MM.1S (cell line): ENCODE data around the gene PATZ1.

ENCODE experiments used
- DNase-seq: peaks from one replicate; pipeline ENCODE4 v3.0.0-alpha.2; 2015
- H2AFZ ChIP-seq: fragments of 300-600 bp; sonication (generic); 2 replicates; pipeline ENCODE4 v1.6.0; 2016; ENCODE audit warnings: antibody characterized with exemption, low read length
- H3F3A ChIP-seq: fragments of 300-600 bp; sonication (generic); 2 replicates; pipeline ENCODE4 v1.6.1; 2016; ENCODE audit warnings: mild to moderate bottlenecking, antibody characterized with exemption, low read length, moderate library complexity, mixed read lengths; ENCODE audit not compliant: insufficient read depth
- H3K27ac ChIP-seq: fragments of 300-600 bp; sonication (generic); 2 replicates; pipeline ENCODE4 v1.5.1; 2016; ENCODE audit warnings: mild to moderate bottlenecking, low read length
- H3K27me3 ChIP-seq: fragments of 300-600 bp; sonication (generic); replicated peaks from 2 replicates; pipeline ENCODE4 v1.6.0; 2016; ENCODE audit warnings: low read length; ENCODE audit not compliant: insufficient read depth
- H3K36me3 ChIP-seq: fragments of 300-600 bp; sonication (generic); replicated peaks from 2 replicates; pipeline ENCODE4 v1.6.1; 2016; ENCODE audit warnings: mild to moderate bottlenecking, low read length, mixed read lengths; ENCODE audit not compliant: insufficient read depth
- H3K4me1 ChIP-seq: fragments of 300-600 bp; sonication (generic); 2 replicates; pipeline ENCODE4 v1.6.1; 2016; ENCODE audit warnings: low read length, mixed read lengths
- H3K4me2 ChIP-seq: fragments of 300-600 bp; sonication (generic); 2 replicates; pipeline ENCODE4 v1.6.0; 2016; ENCODE audit warnings: low read depth, low read length
- H3K4me3 ChIP-seq: fragments of 300-600 bp; sonication (generic); 2 replicates; pipeline ENCODE4 v1.5.1; 2016; ENCODE audit warnings: low read length, mixed read lengths
- H3K79me2 ChIP-seq: fragments of 300-600 bp; sonication (generic); 2 replicates; pipeline ENCODE4 v1.6.1; 2016; ENCODE audit warnings: mixed run types, low read length, mixed read lengths
- H3K9ac ChIP-seq: fragments of 300-600 bp; sonication (generic); 2 replicates; pipeline ENCODE4 v1.6.1; 2016; ENCODE audit warnings: low read length, mixed read lengths
- H3K9me2 ChIP-seq: fragments of 300-600 bp; sonication (generic); replicated peaks from 2 replicates; pipeline ENCODE4 v1.6.1; 2016; ENCODE audit warnings: mild to moderate bottlenecking, low read length, mixed read lengths; ENCODE audit not compliant: insufficient read depth
- H3K9me3 ChIP-seq: fragments of 300-600 bp; sonication (generic); replicated peaks from 2 replicates; pipeline ENCODE4 v1.6.1; 2016; ENCODE audit warnings: mild to moderate bottlenecking, low read length, mixed read lengths; ENCODE audit not compliant: insufficient read depth
- H4K20me1 ChIP-seq: fragments of 300-600 bp; sonication (generic); 2 replicates; pipeline ENCODE4 v1.6.1; 2016; ENCODE audit warnings: mild to moderate bottlenecking, low read length, moderate library complexity, mixed read lengths; ENCODE audit not compliant: insufficient read depth
- CTCF ChIP-seq: fragments of 300-600 bp; sonication (generic); IDR thresholded peaks from 2 replicates; pipeline ENCODE4 v1.5.1; 2016; ENCODE audit warnings: antibody characterized with exemption, low read length, mixed read lengths
- EZH2 ChIP-seq: fragments of 300-600 bp; sonication (generic); optimal IDR thresholded peaks from 2 replicates; pipeline ENCODE3; 2017; ENCODE audit warnings: low read depth, mild to moderate bottlenecking, antibody characterized with exemption, low read length, mixed read lengths
- EZH2phosphoT487 ChIP-seq: fragments of 300-600 bp; sonication (generic); IDR thresholded peaks from 2 replicates; pipeline ENCODE4 v1.6.1; 2018; ENCODE audit warnings: antibody characterized with exemption, low read length

The PATZ1 gene

DNA sequence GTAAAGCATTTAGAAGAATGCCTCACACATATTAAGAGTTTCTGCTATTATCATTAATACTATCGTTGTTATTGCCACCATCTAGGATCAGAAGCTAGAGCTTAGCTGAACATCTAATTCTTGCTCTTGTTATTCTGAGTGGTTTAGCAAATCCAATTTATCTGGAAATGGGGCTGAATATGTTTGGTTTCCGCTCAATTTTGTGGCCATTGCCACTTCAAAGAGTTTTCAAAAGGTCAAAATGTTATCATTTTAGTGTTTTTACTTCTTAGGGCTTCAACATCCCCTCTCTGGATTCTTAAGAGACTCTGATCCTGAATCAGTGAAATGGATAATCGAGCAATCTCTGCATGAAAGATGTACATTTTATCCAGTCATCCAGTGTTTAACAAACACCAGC is 43.6 kb downstream of the PATZ1 start:
- DNase-seq = no peak
- H3K4me2 ChIP-seq = no peak overlapping the region
- H3K36me3 ChIP-seq = no peaks in the 10 kb centered on the region
- H3K4me3 ChIP-seq = no peak overlapping the region
- TF ChIP-seq EZH2 = no peak
- no peak for TF ChIP-seq CTCF
- no peak for TF ChIP-seq EZH2phosphoT487
- H3K9me2 ChIP-seq = no peaks in the 10 kb centered on the region
- H3K27ac ChIP-seq = no peak overlapping the region
- no peaks in the 10 kb centered on the region for H3K9me3 ChIP-seq
- H3K27me3 ChIP-seq = no peaks in the 10 kb centered on the region
- H3K79me2 ChIP-seq = no peaks in the 10 kb centered on the region
- no peaks in the 10 kb centered on the region for H3K4me1 ChIP-seq
- no peak overlapping the region for H3K9ac ChIP-seq
- H3F3A ChIP-seq = no peaks in the 10 kb centered on the region; the same call in 1 of the 2 replicates
- no peak overlapping the region for H2AFZ ChIP-seq
- H4K20me1 ChIP-seq = no peaks in the 10 kb centered on the region

DNA sequence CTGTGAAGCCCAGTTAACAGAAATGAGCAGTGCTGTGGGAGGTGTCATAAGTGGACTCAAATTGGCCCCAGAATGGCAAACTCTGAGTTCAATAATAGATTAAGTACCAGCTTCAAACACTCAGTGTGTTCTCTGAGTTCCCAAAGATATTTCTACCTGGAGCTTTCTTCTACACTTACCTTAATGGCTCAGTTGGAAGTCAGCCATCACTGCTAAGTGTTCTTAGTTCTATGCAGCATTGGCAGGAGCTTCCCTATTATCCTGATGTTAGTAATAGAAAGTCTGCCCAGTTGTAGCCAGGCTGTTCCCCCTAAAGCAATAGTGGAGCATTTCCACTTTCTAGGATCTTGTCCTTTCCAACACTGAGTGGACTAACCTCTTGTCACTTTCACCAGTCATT is 44.1 kb downstream of the PATZ1 start:
- Histone ChIP-seq H3K4me1 (no peaks in the 10 kb centered on the region), H3K9ac (no peak overlapping the region), H3K79me2 (no peaks in the 10 kb centered on the region), H2AFZ (no peak overlapping the region), H3K9me2 (no peaks in the 10 kb centered on the region), H3K9me3 (no peaks in the 10 kb centered on the region), H3K36me3 (no peaks in the 10 kb centered on the region), H3K27ac (no peak overlapping the region), H3F3A (no peaks in the 10 kb centered on the region; the same call in 1 of the 2 replicates), H3K4me2 (no peak overlapping the region), H4K20me1 (no peaks in the 10 kb centered on the region), H3K4me3 (no peak overlapping the region), H3K27me3 (no peaks in the 10 kb centered on the region)
- DNase-seq = no peak
- TF ChIP-seq CTCF = no peak
- no peak for TF ChIP-seq EZH2
- TF ChIP-seq EZH2phosphoT487 = no peak

GRCh38 chr22:31300896-31301295 is 45.2 kb downstream of the PATZ1 start:
- TF ChIP-seq EZH2phosphoT487 (no peak), CTCF (no peak), EZH2 (no peak)
- Histone ChIP-seq H2AFZ (no peak overlapping the region), H3K36me3 (no peaks in the 10 kb centered on the region), H3K9me3 (no peaks in the 10 kb centered on the region), H3K9ac (no peak overlapping the region), H3K4me3 (no peak overlapping the region), H3K27ac (no peak overlapping the region), H3F3A (no peaks in the 10 kb centered on the region), H4K20me1 (no peaks in the 10 kb centered on the region), H3K27me3 (no peaks in the 10 kb centered on the region), H3K79me2 (no peaks in the 10 kb centered on the region), H3K4me2 (no peak overlapping the region), H3K4me1 (no peaks in the 10 kb centered on the region), H3K9me2 (no peaks in the 10 kb centered on the region)
- no peak for DNase-seq
